GM19193 (cell line): ENCODE data around the gene TRNP1.

Source experiments
- POLR2A ChIP-seq: IDR thresholded peaks from 4 replicates; pipeline ENCODE4 v1.6.1; 2011; ENCODE audit not compliant: insufficient read depth, insufficient read length; ENCODE audit errors: extremely low read depth

The TRNP1 gene, protein sequence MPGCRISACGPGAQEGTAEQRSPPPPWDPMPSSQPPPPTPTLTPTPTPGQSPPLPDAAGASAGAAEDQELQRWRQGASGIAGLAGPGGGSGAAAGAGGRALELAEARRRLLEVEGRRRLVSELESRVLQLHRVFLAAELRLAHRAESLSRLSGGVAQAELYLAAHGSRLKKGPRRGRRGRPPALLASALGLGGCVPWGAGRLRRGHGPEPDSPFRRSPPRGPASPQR

DNA sequence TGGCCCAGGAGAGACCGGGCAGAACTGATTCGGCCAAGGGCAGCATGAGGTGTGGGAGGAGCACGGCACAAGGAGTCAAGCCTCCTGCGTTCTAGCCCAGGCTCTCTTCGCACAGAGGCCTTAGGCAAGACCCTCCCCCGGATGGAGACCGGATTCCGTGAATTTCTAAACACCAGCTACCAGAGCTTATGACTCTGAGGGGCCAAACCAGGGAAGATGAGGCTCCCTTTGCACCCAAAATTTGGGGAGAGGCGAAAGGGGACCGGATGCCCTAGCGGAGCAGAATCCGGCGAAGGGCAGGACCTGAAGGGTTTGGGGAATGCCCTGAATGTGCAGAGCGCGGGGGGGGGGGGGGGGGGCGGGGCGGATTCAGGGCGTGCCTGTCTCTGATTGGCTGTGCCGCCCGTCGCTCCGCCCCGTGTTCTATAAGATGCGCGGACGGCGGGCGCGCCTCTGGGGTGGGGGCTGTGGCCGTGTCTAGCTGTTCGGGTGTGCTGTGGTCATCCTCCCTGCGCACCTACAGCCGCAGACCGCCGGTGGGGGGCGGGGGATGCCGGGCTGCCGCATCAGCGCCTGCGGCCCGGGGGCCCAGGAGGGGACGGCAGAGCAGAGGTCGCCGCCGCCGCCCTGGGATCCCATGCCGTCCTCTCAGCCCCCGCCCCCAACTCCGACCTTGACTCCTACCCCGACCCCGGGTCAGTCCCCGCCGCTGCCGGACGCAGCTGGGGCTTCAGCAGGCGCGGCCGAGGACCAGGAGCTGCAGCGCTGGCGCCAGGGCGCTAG is at the start of gene TRNP1:
TRNP1 (plus strand) TSS at position 456 of the 783 bp plus-strand sequence; CDS start at position 551, 95 bp downstream.
- TF ChIP-seq POLR2A = peak; percentile 39

DNA sequence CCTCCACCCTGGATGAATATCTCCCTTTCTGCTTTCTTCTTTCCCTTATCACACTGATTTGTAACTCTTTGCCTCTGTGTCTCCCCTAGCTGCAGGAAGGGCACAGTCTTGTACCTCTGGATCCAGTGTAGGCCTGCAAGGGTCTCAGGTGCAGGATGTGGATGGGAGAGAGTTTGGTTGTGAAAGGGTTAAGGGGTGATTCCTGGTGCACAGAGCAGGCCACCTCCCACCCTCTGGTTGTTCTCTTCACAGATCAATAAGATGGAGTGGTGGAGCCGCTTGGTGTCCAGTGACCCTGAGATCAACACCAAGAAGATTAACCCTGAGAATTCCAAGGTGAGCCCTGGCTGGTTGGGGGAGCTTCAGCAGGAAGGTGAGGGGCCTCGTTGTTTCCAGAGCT is 48.4 kb upstream of the TRNP1 start:
- no peak for TF ChIP-seq POLR2A

DNA sequence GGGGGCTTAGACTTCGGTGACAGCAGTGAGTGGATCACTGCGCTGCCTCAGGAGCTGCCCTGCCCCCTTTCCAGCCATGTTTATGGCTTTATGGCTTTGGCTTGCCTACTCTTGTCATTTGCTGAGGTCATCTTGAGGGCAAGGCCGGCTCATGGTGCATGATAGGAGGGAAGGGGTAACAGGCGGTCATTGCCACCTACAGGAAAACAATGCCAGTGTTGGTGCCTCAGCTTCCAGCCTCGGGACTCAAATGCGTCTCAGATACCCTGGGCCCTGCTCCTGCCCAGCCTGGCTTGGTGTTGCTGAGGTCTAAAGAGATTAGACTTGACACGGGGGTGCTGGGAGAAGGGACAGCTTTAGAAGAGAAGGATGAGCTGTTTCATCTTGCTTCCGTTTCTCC is 47.8 kb upstream of the TRNP1 start:
- TF ChIP-seq POLR2A = no peak

DNA sequence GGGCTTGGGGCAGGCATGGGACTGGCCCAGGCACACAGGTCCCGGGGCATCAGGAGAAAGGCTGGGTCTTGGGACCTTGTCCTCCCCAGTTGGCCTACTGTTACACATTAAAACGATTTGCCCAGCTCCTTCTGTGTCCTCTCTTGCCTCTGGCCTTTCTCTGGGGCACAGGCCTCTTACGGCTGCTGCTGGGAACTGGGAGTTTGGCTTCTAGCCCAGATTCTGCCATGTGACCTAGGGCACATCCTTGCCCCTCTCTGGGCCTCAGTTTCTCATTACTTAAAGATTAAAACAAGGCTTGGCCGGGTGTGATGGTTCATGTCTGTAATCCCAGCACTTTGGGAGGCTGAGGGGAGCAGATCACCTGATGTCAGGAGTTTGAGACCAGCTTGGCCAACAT is 47.2 kb upstream of the TRNP1 start:
- no peak for TF ChIP-seq POLR2A

DNA sequence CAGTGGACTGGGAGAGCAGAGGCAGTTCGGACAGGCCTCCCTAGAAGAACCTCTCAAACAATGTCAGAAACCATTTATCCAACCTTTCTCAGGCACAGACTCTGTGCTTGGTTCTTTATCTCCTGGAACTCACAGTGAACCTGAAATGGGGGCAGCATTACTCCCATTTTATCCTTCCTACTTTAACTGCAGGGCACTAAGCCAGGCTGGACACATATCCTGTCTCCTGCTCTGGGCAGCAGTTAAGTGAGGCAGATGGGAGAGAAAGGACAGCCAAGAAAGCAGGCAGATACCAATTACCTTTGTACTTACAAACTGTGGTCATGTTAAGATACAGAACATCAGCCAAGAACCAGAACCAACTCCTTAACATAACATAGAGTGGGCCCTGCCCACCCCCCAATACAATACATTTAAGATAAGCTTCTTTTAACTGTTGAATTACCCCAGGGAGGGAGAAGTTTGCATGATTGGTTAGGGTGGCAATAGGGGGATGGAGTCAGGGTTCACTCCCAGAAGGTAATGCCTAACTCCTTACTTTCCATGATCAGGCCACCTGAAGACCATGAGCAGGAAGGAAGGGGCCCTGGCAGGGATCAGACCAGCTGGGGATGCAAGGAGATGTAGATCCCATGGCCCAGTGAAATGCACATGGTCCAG is 44.1 kb upstream of the TRNP1 start:
- no peak for TF ChIP-seq POLR2A

DNA sequence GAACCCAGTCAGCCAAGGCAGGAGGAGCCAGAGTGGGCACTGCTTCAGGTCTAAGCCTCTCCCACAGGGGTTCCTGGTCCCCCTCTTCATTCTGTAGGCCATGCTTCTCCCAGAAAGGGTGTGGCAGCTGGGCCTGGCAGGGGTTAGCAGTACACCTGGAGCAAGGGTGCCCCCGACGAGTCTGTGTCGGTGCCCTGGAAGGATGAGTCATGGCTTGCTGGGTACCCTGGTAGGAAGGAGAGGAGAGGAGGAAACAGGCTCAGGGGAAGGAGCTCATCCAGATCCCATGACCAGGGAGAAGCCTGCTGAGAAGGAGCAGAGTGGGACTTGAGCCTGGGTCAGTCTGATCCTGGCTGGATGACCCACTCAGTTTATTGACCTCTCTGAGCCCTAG is 43.6 kb upstream of the TRNP1 start:
- TF ChIP-seq POLR2A = no peak

DNA sequence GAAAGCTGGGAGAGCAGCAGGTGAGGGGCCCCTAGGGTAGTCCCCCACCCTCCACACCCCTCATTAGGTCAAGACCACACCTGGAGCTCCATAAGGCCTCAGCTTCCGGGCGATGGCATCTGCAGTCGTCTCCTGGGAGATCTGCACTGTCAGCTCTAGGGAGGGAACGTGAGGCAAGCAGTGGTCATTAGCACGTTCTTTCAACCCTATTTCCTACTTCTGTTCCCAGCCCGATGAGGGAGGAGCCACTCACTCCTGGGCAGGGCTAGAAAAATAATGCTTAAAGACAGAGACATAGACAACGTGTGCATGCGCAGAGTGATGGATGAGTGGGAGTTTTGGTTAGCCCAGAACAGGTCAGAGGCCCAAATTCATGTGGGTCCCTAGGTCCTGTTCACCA is 42.9 kb upstream of the TRNP1 start:
- TF ChIP-seq POLR2A = no peak

DNA sequence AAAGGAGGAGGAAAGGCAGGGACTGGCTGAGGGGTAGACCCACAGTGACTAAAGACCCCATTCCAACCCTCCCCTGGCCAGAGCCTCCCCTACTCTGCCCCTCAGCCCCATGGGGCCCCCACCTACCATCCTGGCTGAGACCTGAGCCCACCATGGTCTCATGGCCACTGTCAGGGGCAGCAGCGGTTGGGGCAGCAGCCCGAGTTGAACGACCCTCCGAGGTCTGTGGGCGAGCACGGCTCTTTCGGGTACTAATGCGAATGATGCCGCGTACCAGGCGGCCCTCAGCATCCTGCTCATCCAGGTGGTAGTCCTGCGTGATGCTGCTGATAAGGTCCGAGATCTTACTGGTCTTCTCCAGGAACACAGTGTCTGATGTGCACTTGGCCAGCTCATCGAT is 42.3 kb upstream of the TRNP1 start:
- no peak for TF ChIP-seq POLR2A

DNA sequence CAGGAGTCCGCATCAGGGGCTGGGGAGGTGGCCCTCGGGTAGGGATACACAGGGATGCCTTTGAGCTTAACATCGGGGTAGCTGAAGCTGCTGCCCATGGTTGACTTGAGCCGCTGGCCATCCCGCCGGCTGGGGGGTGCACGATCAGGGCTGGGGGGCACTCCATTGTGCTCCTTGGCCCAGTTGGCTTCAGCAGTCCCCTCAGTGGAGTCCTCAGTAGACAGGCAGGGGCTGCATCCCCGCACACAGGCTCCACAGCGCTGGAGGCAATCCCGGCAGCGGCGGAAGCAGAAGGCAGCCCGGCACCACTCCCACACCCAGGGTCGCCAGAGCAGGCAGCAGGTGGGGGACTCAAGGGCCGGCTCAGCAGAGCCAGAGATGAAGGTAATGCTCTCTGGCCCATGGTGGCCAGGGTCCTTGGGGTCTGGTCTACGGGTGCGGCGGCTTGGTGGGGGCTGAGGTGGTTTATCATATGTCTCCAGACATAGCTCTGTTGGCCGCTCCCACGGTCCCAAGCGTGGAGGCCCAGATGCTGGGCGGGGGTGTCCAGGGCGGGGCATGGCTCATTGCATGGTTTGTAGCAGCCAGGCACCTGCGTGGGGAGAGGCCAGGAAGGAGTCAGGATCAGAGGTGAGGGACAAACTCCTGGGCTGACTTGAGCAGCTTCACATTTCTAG is 41.5 kb upstream of the TRNP1 start:
- no peak for TF ChIP-seq POLR2A

DNA sequence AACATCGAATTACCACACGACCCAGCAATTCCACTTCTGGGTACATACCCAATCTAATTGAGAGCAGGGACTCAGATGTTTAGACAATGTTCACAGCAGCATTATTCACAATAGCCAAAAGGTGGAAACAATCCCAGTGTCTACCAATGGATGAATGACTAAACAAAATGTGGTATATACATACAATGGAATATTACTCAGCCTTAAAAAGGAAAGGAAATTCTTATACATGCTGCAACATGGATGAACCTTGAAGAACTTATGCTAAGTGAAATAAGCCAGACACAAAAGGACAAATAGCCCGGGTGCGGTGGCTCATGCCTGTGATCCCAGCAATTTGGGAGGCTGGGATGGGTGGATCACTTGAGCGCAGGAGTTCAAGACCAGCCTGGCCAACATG is 40.1 kb upstream of the TRNP1 start:
- no peak for TF ChIP-seq POLR2A

DNA sequence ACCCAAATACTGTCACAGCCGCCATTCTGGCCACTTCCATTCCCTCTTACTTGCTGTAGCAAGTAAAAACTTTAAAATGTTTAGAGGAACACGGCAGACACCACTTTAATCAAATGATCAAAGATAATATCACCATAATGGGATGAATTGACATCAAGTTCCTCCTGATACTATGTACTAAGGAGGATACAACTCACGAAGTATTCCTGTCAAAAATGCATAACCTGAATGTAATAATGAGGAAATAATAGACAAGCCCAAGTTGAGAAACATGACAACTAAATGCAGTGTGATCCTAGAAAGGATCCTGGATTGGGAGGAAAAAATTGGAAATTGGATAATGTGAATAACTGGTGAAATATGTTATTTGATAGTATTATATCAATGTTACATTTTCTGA is 37.2 kb upstream of the TRNP1 start:
- no peak for TF ChIP-seq POLR2A

DNA sequence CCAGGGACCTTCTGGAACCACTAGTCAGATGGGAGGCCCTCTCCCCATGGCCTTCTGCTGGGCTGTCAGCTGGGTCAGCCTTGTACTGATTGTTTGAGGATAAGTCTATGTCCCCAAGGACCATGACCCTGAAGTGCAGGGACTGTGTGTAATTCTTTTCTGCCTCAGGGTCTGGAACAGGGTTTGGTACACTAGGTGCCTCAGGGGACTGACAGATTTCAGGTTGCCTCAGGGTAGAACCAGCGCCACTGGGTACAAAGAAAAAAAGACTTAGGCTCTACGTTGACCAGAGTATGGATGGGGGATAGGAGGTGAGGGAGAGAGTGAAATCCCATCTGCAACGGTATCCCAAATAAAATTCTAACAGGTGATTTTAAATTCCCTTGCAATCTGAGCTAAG is 36.2 kb upstream of the TRNP1 start:
- no peak for TF ChIP-seq POLR2A

DNA sequence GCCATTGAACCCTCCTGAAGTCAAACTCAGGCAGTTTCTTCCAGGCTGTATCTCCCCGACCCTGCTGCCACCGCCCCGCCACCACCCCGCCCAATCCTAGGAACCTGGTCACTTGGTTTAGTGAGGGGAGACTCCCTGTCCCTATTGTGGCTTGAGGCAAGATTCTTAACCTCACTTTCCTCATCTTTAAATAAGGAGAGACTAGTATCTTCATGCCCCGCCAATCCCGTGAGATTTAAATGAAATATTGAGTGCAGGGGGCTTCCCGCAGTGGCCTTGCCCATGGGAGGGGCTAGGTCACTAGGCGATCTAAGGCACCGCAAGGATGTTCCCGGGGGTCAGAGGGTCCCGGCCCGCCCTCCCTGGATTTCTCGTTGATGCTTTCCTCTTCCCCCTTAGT is 34.2 kb upstream of the TRNP1 start:
- no peak for TF ChIP-seq POLR2A

DNA sequence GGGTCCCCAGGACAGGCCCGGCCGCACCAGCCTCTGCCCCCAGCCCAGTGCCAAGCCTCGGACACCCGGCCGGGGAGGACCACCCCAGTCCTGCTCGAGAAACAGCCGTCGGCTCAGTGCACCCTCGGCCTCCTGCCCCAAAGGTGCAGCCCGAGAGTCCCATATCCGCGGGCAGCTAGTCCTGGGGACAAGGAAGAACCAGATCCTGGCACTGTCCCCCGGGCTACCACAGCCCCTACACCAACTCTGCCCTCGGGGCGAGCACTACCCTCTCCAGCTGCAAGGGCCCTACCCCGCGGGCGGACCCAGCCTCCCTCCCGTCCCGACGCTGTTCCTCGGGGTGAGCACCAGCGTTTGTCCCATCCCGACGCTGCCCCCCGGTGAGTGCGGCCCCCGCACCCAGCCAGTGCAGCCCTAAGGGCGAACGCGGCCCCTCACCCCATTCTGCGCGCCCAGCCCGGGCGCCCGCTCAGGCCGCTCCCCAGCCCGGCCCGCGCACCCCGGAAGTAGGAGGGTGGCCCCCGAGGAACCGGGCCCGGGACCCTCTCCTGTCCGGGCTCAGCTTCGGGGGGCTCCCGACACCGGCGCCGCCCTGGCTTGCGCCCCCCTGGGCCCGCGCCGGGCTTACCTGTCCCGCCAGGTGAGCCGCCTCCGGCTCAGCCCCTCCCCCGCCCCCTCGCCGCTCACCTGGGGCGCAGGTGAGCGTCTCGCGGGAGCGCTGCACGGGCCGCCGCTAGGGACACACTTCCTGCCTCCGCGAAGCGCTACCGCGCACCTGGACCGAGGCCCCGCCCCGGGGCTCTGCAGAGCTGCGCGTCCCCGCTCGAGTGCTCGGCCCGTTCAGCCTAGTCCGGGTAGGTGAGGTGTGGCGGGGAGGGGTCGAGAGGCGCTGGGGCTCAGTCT is 33.5 kb upstream of the TRNP1 start, which contains the start of gene KDF1:
KDF1 (minus strand) TSS at position 747 of the 903 bp plus-strand sequence. CDS start 8,088 bp downstream, outside the sequence.
- no peak for TF ChIP-seq POLR2A
